ENCODE results near the gene MRPL48. TPM values are rescaled to one million over a fixed set of nuclear protein-coding genes. Genes with fewer than 3 reads are reported as not detected.
"Not testable (repeated sequence)": the region's sequence is repeated elsewhere in the genome, so short reads cannot be mapped to it uniquely, and the experiment has no call there.

Gene MRPL48
- total RNA-seq, 1 donor = 22.5 TPM

DNA sequence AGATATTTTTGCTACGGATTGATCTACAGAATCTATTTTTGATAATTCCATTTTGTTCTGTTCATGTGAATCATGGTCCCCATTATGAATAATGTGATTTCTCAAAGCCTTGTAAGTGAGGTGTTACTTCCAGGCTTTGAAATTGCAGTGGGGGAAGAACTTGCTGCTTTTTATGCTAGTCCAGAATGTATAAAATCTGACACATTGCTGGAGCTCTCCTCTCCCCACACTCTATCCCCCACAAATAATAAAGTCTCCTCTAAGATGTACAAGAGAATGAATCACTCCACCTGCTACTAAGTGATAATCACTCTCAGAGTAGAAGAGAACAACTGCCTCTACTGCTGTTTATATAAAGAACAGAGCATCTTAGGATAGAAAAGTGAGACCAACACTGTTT, 20.9 kb upstream of the MRPL48 start:
- H3K4me3 ChIP-seq (ENCODE audit: low read depth, low read length) = no peak overlapping the region
- TF ChIP-seq, protein P1, sequence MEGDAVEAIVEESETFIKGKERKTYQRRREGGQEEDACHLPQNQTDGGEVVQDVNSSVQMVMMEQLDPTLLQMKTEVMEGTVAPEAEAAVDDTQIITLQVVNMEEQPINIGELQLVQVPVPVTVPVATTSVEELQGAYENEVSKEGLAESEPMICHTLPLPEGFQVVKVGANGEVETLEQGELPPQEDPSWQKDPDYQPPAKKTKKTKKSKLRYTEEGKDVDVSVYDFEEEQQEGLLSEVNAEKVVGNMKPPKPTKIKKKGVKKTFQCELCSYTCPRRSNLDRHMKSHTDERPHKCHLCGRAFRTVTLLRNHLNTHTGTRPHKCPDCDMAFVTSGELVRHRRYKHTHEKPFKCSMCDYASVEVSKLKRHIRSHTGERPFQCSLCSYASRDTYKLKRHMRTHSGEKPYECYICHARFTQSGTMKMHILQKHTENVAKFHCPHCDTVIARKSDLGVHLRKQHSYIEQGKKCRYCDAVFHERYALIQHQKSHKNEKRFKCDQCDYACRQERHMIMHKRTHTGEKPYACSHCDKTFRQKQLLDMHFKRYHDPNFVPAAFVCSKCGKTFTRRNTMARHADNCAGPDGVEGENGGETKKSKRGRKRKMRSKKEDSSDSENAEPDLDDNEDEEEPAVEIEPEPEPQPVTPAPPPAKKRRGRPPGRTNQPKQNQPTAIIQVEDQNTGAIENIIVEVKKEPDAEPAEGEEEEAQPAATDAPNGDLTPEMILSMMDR (IDR thresholded peaks at IDR 0.05; ENCODE audit: insufficient read depth, low read depth, low read length) = no peak
- DNase-seq (ENCODE audit: low read depth) = no peak

DNA sequence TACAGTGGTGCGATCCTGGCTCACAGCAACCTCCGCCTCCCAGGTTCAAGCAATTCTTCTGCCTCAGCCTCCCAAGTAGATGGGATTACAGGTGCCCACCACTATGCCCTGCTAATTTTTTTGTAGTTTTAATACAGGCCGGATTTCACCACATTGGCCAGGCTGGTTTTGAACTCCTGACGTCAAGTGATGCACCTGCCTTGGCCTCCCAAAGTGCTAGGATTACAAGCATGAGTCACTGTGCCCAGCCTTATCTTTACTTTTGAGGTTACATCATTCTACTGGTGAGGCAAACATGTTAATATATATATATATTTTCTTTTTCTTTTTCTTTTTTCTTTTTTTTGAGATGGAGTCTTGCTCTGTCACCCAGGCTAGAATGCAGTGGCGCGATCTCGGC, 16.9 kb upstream of the MRPL48 start:
- H3K4me3 ChIP-seq (ENCODE audit: low read depth, low read length); DNase-seq (ENCODE audit: low read depth): not testable (repeated sequence)

DNA sequence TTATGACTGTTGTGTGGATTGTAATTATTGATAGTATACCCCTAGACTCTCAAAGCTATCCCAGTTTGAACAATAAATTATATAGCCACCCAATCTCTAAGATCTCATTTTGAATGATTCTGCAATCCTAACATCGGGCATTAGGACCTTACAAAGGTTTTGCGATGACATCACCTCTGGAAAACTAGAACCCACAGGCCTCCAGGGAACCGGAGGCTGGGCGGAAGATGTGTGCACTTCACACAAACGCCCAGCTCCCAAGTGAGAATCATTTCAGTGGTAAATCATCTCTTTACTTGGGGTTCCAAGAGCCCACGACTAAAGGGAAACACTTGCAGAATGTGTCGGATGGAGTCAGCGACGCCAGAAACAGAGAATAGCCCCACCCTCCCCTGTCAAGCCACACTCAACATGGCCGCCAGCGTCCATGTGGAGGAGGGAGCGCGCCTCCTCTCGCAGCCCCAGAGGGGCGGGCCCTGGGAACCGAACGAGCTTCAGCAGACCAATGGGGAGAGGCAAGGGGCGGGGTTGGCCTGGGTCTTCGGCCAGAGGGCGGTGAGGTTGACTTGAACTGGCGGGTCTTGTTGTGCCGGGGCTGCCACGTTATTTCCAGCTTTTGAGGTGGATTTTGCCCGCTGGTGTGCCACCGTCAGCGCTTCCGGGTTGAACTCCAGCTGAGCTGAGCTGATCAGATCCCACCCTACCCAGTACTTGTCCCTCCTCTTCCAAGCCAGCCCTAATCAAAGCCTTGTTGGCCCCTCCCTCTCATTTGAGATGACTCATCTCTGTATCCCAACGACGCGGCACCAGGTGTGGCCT, 8.4 kb upstream of the MRPL48 start:
- DNase-seq (ENCODE audit: low read depth) = peak; percentile 98
- peak overlapping the region; percentile 73 for H3K4me3 ChIP-seq (ENCODE audit: low read depth, low read length)
- TF ChIP-seq, protein P1 (IDR thresholded peaks at IDR 0.05; ENCODE audit: insufficient read depth, low read depth, low read length) = no peak

DNA sequence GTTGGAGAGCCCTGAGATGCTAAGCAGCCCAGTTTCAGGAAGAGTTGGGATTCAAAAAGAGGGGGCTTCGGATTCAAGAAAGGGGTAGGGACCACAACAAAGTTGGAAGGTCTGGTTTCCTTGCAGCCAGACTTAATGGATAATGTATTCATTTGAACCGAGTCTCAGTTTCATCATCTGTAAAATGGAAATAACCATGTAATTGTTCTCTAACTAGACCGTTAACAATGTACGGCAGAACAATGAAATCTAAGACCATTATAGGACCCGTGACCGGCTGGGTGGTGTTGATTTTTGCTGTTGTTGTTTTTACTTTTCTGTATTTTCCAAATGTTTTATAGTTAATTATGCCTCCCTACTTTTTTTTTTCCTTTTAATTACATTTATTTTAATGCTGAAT, 6.4 kb upstream of the MRPL48 start:
- H3K4me3 ChIP-seq (ENCODE audit: low read depth, low read length) = no peak overlapping the region
- DNase-seq (ENCODE audit: low read depth) = no peak
- TF ChIP-seq, protein P1 (IDR thresholded peaks at IDR 0.05; ENCODE audit: insufficient read depth, low read depth, low read length) = no peak

DNA sequence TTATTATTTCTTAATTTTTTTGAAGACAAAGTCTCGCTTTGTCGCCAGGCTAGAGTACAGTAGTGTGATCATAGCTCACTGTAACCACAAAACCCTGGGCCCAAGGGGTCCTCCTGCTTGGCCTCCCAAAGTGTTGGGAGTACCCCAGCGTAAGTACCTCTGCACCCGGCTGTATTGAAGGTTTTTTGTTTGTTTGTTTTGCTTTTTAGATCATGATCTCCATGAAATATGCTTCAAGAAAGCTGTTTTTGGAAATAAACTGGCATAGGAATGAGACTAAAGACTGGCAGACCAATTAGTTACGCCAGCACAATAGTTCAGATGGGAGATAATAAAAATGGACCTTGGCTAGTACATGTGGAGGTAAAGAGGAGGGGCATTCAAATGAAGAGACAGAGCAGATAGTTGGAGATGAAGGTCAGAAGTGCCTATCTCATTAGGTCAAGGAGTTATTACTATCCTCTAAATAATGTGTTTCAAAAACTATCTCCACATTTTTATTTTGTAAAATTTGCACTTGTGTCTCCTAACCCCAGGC, 4.1 kb upstream of the MRPL48 start:
- TF ChIP-seq, protein P1 (IDR thresholded peaks at IDR 0.05; ENCODE audit: insufficient read depth, low read depth, low read length) = no peak
- no peak overlapping the region for H3K4me3 ChIP-seq (ENCODE audit: low read depth, low read length)
- DNase-seq (ENCODE audit: low read depth) = no peak

DNA sequence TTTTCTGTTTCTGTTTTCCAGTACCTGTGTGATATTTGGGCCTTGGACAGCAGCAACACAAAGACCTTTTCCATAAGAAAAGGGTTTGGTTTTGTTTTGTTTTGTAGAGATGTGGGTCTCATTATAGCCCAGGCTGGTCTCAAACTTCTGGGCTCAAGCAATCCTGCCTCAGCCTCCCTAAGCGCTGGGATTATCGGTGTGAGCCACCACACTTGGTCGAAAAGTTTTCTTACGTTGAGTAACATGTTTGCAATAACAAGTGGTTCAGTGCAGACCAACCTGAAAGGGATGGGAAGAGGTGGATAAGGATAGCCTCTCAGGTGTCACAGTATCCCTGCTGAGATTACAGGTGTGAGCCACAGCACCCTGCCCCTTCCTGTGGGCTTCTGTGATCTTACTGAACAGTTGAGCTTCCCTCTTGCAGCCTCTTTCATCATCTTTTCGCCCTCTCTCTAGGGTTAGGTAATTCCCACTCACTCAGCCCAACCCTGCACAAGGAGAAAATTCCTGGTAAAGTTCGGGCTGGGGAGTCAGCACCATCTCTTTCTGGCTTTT, 3.5 kb upstream of the MRPL48 start:
- TF ChIP-seq, protein P1 (IDR thresholded peaks at IDR 0.05; ENCODE audit: insufficient read depth, low read depth, low read length) = no peak
- DNase-seq (ENCODE audit: low read depth) = peak; percentile 73
- no peak overlapping the region for H3K4me3 ChIP-seq (ENCODE audit: low read depth, low read length)

DNA sequence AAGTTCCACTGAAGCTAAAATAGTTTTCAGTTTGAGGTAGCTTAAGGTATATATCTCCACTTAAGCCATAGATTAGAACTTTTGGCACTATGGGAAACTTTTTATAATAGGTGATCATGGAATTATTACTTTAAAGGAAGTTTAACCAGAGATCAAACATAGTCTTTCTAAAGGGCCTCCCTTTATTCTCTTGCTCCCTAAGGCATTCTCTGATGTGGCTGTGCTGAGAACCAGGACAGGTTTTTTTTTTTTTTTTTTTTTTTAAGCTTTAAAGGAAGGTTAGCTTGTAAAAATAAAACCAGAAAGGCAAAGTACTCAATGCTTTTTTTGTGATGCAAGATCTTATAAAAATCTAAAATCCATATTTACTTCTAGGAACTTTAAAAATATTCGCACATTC, 2.9 kb upstream of the MRPL48 start:
- TF ChIP-seq, protein P1 (IDR thresholded peaks at IDR 0.05; ENCODE audit: insufficient read depth, low read depth, low read length) = no peak
- no peak for DNase-seq (ENCODE audit: low read depth)
- H3K4me3 ChIP-seq (ENCODE audit: low read depth, low read length) = no peak overlapping the region

DNA sequence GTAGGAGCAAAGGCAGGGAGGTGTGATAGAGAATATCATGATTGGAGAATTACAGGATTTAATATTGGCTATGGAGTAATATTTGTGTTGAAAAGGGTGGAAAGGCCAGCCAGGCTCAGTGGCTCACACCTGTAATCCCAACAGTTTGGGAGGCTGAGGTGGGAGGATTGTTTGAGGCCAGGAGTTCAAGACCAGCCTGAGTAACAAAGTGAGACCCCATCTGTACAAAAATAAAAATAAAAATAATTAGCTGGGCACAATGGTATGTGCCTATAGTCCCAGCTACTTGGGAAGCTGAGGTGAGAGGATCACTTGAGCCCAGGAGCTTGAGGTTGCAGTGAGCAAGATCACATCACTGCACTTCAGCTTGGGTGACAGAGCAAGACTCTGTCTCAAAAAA, 2.2 kb upstream of the MRPL48 start:
- not testable (repeated sequence) for DNase-seq (ENCODE audit: low read depth); H3K4me3 ChIP-seq (ENCODE audit: low read depth, low read length)
